ELR (cell line): Measurements from ENCODE around the gene TMEM120B.
"Not testable (repeated sequence)": the region's sequence is repeated elsewhere in the genome, so short reads cannot be mapped to it uniquely, and the experiment has no call there.

Experiments used
- DNase-seq: peaks from one replicate; pipeline ENCODE4 v3.0.0-alpha.2; 2015; ENCODE audit warnings: low read depth

TMEM120B gene

DNA sequence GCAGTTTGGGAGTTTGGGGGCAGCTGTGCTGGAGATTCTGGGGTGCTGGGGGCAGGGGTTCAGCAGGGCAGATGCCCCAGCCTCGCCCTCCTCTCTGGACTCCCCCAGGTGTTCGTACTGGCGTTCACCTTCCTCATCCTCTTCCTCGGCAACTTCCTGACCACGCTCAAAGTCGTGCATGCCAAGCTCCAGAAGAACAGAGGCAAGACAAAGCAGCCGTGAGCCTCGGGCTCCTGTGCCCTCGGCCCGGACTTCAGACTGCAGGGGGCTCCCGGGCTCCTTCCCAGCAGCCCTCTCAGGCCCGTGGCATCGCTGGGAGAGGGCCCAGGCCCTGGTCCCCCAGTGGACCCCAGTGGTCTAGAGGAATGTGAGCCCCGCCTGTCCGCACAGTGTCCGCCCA, 62.9 kb downstream of the TMEM120B start:
- no peak for DNase-seq

DNA sequence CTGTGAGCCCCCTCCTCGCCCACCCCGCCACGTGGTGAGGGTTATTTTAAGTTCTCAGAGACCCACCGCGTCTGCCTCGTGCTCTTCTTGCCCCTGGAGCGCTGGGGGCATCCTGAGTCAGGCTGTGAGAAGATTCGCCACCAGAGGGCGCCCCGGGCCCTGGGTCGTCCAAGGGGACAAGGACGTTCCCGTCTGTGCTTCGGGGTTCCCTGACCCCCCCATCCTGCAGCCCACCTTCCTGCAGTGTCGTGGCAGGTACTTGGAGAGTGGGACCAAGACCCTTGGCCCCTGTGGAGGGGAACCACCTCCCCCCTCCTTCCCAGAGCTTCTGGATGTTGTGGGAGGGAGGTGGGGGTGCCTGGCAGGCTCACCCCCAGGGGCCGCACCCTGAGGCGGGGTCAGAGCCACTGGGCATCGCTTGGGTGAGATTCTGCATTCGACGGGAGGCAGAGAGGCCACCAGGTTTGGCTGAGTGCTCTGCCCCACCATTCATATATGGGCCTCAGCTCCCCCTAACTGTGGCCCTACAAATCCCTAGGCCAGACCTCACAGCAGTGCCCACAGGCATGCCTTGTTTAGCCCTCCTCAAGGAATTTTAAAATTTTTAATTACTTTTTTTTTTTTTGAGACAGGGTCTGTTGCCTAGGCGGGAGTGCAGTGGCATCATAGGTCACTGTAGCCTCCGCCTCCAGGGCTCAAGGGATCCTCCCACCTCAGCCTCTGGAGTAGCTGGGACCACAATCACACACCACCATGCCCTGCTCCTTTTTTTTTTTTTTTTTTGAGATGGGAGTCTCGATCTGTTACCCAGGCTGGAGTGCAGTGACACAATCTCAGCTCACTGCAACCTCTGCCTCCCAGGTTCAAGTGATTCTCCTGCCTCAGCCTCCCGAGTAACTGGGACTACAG, 63.9 kb downstream of the TMEM120B start:
- DNase-seq = peak; percentile 78

DNA sequence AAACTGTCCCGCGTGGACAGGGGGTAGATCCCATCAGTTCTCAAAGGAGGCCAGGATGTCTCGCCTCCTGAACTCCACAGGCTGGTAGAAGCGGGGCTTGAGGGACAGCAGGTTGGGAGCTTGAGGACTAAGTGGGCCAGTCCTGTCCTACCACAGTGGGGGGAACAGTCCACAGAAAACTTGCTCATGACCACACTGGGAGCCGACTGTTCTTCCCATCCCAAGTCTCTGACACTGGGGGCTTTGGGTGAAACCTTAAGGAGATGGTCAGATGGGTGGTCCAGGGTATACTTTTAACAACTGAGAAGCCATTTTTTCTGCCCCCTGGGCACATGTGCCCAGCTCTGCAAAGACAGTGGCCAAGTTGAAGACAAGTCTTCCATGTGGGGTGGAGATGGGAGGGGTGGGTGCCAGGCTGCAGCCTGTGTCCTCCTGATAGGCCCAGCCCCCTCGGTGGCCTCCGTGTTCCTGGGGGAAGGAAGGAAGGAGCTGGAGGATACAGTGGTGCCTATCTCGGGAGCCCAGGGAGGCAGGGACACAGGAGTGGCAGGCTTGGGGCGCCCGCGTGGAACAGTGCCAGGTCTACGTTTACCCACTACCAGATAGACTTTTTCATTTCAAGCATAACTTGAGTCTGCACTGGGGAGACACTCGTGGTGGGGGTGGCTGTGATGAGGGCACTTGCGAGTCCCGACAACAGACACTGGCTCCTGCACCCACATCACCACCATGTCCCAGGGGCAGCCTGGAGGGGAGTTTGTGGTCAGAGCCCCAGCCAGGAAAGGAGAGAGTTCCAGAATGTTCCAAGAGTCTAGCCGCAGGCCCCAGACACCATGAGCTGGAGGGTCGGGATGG, 66.2 kb downstream of the TMEM120B start:
- DNase-seq = no peak

DNA sequence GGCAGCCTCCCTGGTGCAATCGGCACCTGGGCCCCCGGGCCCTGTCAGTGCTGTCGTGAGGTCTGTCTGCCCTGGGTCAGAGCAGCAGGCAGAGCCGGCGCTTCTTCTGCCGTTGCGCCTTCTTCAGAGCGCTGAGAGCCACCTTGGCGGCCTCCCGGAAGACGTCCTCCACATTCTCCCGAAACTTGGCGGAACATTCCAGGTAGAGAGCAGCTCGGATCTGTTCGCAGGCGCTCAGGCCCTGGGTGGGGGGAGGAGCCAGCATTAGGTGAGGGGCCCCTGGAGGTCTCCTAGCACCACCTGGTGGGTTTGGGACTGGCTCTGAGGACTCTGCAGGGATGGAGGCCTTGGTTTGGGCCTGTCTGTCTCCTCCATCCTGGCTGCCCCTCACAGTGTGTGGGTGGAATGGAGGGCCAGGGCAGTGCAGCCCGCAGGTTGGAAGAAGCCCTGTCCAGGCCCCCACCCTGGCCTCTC, 66.9 kb downstream of the TMEM120B start:
- no peak for DNase-seq

DNA sequence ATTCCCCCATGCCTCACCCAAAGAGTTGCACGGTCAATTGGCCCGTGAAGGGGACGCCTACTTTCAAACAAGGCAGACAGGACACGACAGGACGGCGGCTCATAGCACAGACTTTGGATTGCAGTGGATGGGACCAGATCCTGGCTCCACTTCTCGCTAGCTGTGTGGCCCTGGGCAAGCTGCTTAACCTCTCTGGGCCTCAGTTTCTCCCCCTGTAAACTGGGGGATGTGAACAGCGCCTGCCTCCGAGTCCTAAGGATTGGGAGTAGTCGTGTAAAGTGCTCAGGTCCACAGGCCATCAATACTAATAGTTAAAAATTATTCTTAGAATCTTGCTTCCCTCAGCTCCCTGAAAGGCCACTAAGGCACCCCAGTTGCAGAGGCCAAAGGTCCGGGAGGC, 67.9 kb downstream of the TMEM120B start:
- DNase-seq = no peak

DNA sequence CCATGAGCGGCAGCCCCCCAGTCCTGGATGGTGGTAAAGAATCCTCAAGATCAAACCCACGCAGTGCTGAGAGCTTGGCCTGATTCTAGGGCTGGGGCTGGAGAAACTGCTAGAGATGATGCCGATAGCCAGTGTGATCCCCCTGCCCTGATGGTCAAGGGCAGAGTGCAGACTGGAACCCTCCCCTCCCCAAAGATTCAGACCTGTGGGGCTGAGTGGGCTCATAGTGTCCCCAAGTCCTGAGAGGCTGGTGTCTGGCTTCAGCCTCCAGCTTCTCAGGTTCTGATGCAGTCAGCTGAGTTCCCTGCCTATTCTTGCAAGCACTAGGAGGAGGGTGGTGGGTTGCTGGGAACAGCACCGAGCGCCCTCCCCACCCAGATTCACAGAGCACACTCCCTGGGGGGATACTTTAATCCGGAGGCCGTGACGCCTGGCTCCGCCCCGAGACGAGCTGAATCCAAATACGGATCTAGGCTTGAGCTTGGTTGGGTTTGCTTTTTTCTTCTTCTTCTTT, 69.0 kb downstream of the TMEM120B start:
- DNase-seq = no peak

DNA sequence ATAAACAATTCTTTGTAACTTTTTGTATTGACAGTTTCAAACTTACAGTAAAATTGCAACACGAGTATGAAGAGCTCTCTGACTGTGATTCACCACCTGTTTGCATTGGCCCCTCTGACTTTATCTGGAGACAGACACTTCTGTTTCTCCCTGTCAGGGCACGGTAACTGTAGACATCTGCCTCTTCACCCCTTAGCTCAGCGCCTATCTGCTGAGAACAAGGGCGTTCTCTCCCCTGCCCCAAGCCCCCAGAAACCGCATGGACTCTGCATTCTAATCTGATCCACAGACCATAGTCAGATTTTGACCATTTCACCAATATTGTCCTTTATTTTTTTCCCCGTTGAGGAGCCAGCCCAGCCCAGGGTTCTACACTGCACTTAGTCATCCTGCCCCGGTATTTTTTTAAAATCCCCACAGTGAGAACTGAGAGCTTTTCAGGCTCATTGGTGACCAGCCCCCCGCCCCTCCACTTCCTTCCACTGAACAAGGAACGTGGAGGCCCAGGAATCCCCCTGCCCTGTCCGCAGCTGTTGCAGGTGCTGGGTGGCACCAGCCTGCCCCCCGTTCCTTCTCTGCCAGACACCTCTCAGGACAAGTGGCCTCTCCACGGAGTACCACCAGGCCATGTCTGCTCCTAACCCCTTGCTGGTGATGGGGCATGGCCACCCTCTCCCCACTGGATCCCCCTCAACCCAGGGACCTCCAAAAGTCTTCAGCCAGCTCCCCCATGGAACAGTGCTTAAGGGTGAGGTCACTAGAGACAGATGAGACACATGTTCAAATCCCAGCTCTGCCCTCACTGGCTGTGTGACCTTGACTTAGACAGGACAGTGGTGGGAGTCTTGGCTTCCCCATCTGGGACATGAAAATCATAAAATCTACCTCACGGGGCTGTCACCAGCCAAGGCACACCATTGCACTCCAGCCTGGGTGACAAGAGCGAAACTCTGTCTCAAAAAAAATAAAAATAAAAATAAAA, 69.7 kb downstream of the TMEM120B start:
- DNase-seq = peak; percentile 58

DNA sequence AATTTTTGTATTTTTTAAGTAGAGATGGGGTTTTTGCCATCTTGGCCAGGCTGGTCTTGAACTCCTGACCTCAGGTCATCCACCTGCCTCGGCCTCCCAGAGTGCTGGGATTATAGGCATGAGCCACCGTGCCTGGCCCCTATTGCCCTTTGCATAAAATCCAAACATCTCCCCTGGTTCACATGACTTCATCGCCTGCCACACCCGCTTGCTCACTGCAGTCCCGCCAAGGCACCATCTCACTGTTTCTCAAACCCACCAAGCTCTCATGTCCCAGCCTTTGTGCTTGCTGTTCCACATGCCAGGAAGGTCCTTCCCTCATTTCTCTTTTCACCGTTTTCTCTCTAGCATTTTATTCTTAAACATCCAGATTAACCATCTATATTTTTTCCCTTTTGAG, 71.2 kb downstream of the TMEM120B start:
- peak; percentile 66 for DNase-seq

DNA sequence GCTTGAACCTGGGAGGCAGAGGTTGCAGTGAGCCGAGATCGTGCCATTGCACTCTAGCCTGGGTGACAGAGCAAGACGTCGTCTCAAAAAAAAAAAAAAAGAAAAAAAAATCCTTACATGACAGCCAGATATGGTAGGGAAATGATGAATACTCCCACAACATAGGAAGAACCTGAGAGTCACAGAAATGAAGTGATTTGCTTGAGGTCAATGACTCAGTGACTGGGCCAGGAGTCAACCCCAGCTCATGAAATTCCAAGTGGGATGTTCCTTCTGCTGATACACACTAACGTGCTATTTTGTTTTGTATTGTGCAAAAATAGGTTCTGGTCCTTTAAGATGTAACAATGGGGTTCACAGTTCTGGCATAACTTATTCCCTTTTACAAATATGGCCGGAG, 71.9 kb downstream of the TMEM120B start:
- peak; percentile 98 for DNase-seq

DNA sequence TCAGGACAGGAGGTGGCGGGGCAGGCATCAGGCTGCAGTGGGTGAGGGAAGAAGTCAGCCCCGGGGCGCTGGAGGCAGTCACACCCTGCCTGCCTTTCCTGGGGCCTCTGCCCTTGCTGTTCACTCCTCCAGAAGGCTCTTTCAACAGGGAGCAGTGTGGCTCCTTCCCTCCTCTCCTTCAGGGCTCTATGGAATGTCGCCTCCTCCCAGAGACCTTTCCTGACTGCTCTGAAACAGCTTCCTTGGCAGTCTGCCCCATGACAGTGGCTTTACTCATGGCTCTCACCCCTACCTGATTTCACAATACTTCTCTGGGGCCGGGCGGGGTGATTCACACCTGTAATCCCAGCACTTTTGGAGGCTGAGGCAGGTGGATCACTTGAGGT, 73.9 kb downstream of the TMEM120B start:
- peak; percentile 99 for DNase-seq

DNA sequence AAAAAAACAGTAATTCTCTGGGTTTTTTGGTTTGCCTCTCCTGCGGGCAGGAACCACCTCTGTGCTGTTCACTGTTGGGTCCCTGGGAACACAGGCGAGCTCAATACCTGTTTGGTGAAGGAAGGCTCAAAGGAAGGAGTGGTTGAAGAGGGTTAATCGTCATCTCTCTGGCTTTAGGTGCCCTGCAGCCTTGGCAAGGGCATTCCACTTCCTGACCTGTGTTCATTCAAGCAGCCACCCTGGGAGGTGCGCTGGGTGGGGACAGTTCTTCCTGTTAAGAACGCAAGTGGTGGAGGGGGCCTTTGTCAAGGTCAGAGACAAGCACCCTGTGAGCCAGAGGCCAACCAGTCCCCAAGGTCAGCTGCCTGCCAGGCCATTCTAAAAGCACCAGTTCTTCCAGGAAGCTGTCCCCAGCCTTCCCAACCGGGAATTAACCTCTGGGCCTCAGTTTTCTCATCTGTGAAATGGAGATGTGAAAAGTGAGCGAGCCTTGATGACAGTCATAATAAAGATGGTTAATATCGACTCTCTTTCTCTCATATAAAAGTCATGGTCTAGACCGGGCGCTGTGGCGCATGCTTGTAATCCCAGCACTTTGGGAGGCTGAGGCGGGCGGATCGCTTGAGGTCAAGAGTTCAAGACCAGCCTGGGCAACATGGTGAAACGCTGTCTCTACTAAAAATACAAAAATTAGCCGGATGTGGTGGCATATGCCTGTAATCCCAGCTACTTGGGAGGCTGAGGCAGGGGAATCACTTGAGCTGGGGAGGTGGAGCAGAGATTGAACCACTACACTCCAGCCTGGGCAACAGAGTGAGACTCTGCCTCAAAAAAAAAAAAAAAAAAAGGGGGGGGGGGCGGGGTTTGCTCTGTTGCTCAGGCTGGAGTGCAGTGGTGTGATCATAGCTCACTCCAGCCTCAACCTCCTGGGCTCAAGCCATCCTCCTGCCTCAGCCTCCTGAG, 74.8 kb downstream of the TMEM120B start:
- no peak for DNase-seq

DNA sequence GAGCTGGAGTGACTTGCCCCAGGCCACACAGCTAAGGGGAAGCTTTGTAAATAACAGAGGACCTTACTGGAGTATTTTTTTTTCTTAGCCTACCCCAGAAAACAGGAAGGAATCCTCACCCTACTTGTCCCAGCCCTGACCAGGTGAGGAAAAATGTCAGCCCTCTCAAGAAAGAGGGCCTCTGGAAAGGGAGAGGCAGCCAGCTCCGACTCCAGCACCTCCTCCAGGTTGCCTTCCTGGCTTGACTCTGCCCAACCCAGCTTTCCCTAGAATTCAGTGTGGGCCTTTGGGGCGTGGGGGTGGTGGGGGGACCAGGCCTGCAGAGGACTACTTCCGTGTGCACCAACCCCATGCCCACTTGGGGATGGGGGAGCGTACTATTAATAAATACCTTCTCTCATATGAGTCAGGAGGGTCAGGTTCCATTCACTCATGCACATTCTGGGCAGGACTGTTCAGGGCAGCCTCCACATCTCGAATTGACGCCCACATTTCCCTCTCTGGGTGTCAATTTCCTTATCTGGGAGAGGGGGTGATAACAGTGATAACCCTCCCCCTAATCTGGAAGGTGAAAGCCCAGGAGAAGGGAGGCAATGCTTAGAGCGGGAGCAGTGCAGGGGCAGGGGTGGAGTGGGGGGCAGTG, 75.7 kb downstream of the TMEM120B start:
- DNase-seq = no peak

DNA sequence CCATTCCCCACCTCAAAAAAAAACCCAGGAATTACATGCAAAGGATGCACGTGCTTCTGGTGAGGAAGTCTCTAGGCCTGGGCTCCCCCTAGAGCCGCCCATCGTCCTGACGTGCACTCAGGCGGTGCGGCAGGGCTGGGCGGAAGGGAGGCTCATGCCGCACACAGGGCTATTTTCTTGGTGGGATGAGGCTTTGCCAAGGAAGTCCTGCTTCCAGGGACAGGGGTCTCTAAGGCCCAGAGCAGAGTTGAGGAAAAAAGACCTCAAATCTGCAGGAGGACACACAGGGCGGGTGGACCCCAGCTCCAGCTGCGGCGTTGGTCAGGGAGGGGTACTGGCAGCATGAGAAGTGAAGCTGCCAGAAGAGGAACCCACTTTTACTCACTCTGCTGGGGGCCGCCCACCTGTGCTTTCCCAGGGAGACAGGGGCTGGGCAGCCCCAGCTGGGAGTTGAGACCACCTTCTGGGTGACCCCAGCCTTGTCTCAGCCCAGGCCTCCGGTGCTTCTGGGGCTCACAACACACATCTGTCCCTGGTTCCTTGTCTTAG, 76.8 kb downstream of the TMEM120B start:
- no peak for DNase-seq

DNA sequence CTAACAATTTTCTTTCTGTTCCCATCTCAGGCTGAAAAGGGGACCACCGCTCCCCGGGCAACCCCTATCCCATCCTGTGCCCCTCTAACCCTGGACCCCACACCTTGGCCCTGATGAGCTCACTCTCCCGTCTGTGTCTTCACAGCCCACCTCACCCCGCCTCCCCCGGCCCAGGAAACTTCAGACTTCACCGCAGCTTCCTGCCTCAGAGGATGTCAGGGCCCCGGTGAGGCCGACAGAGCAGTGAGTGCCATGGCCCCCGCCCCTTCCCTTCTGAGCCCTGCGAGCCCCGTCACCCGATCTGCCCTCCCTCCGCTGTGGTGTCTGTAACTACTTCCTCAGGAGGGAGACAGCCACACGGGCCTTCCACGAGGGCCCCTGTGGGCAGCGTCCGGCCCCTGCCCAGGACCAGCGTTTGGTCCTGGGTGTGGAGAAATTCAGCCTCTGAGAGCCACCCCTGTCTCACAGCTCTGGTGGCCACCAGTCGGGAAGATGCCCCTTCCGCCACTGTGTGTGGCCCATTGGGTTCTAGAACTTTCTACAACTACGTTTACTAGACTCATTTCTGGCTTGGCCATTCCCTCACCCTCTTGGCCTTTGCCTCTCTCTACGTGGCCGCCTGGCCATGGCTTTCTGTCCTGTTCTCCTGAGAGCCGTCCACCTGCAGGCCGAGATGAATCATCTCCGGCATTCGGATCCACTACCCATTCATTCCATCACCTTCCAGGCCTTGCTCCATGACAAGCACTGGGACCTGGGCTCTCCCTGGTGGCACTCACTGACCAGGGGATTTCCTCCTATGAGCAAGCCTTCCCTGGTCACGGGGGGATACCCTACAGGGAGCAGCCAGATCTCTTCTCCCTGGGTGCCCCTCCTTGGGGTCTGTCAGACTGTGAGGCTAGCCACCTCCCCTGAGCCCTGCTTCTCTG, 77.5 kb downstream of the TMEM120B start:
- DNase-seq = peak; percentile 63

DNA sequence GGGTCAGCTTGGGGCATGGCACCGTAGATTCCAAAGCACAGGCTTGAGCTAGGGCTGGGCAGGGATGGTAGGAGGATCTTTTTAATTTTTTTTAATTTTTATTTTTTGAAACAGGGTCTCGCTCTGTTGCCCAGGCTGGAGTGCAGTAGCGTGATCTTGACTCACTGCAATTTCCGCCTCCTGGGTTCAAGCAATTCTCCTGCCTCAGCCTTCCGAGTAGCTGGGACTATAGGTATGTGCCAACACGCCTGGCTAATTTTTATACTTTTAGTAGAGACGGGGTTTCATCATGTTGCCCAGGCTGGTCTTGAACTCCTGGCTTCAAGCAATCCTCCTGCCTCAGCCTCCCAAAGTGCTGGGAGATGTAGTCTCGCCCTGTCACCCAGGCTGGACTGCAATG, 78.2 kb downstream of the TMEM120B start:
- not testable (repeated sequence) for DNase-seq

DNA sequence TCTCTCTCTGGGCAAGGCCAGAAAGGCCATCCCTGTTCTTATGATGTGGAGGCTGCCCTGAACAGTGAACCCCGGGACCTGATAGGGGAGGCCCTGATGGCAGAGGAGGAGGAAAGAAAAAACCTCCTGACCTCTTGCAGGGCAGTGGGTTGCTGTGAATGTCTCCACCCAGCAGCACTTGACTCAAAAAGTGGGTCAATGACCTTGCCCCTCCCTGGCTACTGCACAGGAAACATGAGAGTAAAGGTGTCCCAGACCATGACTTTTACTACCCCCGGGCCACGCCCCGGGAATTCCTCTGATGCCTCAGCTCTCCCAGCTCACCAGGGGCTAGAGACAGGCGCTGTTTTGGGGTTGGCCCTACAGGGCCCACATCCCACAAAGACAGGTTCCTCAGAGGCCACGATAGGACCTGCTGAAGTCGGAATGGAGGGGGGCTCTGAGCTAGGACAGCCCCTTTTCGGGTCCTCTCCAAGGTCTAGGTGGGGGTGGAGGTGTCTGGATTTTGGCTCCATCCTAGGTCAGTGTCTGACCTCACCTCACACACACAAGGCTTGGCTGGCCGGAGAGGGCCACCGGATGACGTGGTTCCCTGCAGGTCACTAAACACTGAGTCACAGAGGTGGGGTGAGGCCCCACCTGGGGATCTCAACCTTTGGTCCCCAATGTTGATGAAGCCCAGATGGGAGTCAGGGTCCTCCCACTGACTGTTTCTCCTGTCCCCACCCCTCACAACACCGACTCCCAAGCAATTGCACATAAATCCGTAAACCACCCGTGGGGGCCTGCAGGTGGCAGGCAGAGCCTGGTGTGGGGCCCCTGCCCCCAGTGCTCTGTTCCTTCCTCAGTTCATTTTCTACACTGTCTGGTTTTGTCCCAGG, 79.4 kb downstream of the TMEM120B start:
- DNase-seq = peak; percentile 42
